ENCODE measurements around the gene NLRP12.

- TF ChIP-seq POLR2A (IDR thresholded peaks at IDR 0.05), result no peak
- no peak for TF ChIP-seq CTCF (IDR thresholded peaks at IDR 0.05)
- no peak for TF ChIP-seq POLR2AphosphoS5 (IDR thresholded peaks at IDR 0.05)
- no peak for TF ChIP-seq EP300 (IDR thresholded peaks at IDR 0.05)
Measured at GRCh38 chr19:53828531-53828930, 4.4 kb upstream of the NLRP12 start.
